WERI-Rb-1 (cell line): ENCODE results near the gene LRP6.

Experiments
- DNase-seq: peaks from one replicate; pipeline ENCODE4 v3.0.0-alpha.2; 2020
- H3K27ac ChIP-seq: fragments of 250-450 bp; sonication (Bioruptor Pico); 2 replicates; pipeline ENCODE4 v1.5.1; 2020; ENCODE audit warnings: mild to moderate bottlenecking, moderate library complexity
- H3K27me3 ChIP-seq: fragments of 250-450 bp; sonication (Bioruptor Pico); 2 replicates; pipeline ENCODE4 v1.5.1; 2021; ENCODE audit warnings: mild to moderate bottlenecking, low read depth, moderate library complexity; ENCODE audit not compliant: insufficient read depth, severe bottlenecking
- H3K36me3 ChIP-seq: fragments of 250-450 bp; sonication (Bioruptor Pico); 2 replicates; pipeline ENCODE4 v1.5.1; 2020; ENCODE audit warnings: mild to moderate bottlenecking, moderate library complexity
- H3K4me3 ChIP-seq: 2 replicates; pipeline ENCODE4 v1.5.1; 2011; ENCODE audit warnings: low read depth, mild to moderate bottlenecking, control low read depth, low read length
- H3K9me3 ChIP-seq: fragments of 250-450 bp; sonication (Bioruptor Pico); 2 replicates; pipeline ENCODE4 v1.5.1; 2021; ENCODE audit warnings: mild to moderate bottlenecking, moderate library complexity; ENCODE audit not compliant: severe bottlenecking
- TF ChIP-seq, protein P1 (sequence below): IDR thresholded peaks from 2 replicates; pipeline ENCODE4 v1.5.1; 2011; ENCODE audit warnings: low read depth, mild to moderate bottlenecking, control low read depth, inconsistent platforms, low read length

LRP6 gene

DNA sequence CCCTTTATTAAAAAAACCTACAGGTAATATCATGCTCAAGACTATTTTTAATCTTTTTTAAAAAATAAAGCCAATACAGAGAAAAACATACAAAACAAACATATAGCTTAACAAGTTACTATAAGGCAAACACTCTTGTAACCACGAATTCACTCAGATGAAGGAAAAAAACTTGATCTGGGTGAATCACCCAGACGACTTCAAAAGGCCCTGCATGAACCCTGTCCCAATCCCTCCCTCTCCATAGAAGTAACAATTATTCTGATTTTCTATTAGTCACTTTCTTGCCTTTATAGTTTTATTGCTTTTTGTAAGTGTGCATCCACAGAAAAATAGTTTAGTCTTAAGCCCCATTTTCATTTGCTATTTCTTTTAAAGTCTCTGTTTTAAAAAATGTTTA, 72.6 kb downstream of the LRP6 start:
- no peak for DNase-seq
- Histone ChIP-seq H3K27me3 (no peaks in the 10 kb centered on the region), H3K36me3 (no peaks in the 10 kb centered on the region; the same call in 1 of the 2 replicates), H3K4me3 (no peak overlapping the region), H3K9me3 (no peaks in the 10 kb centered on the region), H3K27ac (no peak overlapping the region)
- TF ChIP-seq, protein P1, sequence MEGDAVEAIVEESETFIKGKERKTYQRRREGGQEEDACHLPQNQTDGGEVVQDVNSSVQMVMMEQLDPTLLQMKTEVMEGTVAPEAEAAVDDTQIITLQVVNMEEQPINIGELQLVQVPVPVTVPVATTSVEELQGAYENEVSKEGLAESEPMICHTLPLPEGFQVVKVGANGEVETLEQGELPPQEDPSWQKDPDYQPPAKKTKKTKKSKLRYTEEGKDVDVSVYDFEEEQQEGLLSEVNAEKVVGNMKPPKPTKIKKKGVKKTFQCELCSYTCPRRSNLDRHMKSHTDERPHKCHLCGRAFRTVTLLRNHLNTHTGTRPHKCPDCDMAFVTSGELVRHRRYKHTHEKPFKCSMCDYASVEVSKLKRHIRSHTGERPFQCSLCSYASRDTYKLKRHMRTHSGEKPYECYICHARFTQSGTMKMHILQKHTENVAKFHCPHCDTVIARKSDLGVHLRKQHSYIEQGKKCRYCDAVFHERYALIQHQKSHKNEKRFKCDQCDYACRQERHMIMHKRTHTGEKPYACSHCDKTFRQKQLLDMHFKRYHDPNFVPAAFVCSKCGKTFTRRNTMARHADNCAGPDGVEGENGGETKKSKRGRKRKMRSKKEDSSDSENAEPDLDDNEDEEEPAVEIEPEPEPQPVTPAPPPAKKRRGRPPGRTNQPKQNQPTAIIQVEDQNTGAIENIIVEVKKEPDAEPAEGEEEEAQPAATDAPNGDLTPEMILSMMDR, result no peak

DNA sequence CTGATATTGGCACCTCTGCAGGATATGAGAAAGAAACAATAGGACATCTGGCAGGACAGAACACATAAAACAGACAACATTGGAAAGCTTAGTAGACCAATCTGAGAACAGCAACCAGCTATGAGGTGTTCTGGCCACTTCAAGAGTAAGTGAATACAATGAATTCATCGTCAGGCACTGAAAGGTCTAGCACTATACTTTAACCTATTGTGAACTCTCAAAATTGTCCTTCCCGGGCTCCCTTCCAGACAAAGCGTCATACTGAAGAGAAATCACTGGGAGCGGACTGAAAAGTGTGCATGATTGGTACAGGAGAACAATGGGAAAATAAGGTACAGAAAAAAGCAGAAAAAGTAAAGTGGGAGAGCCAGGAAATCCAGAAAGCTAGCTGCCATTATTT, 75.8 kb downstream of the LRP6 start:
- DNase-seq, result no peak
- no peaks in the 10 kb centered on the region for H3K36me3 ChIP-seq
- H3K9me3 ChIP-seq, result no peaks in the 10 kb centered on the region
- H3K27ac ChIP-seq, result no peak overlapping the region
- H3K27me3 ChIP-seq, result no peaks in the 10 kb centered on the region
- TF ChIP-seq, protein P1, result no peak
- no peak overlapping the region for H3K4me3 ChIP-seq

DNA sequence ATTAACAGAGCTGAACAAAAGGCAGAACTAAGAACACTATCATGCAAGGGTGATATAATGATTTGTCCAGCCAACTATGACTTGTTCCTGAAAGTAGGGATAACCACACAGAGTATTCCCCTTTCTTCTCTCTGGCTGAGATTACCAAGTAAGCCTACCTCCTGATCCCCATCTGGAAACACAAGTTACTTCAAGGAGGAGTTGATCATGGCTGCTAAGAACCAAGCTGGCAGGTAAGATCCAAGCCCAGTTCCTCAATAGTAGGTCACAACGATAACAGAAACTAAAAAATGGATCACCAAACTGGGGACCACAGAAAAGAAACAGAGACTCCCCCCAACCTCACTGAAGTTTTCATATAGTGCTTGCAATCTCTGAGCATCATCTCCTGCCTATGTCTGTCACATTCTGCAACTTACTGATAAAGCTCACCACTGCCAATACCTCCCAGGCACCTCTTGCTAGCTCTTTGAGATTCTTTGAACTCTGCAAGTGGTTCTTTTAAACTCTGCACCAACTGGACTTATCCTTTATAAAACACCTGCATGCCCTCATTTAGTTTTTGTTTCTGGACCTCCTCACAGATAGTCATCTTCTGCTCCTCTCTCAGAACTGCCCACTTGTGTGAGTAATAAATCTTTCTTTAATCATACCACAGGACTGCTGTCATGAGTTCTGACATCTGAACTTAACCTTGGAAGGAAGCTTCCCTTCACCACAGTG, 76.6 kb downstream of the LRP6 start:
- Histone ChIP-seq H3K27ac (no peak overlapping the region), H3K4me3 (no peak overlapping the region), H3K9me3 (no peaks in the 10 kb centered on the region), H3K27me3 (no peaks in the 10 kb centered on the region), H3K36me3 (no peaks in the 10 kb centered on the region)
- DNase-seq, result no peak
- TF ChIP-seq, protein P1, result no peak

DNA sequence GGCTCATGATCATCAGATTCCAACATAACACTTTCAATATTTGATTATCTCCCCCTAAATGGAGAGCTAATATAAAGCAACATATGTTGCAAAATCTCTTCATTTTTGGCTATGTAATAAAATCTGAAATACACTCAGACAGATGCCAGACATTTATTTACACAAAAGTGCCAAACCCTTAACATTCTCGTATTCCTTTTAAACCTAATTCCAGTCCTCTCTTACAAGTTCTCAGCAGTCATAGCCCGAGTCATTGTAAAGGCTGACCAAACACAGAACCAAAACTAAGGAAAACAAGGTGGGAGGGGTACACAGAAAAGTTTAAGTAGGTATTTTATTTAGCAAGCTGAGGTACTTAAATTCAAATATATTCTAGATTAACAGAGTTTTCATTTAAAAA, 81.4 kb downstream of the LRP6 start:
- no peak overlapping the region for H3K27ac ChIP-seq
- DNase-seq, result no peak
- H3K27me3 ChIP-seq, result no peaks in the 10 kb centered on the region
- peaks cover 16% of the 10 kb centered on the region for H3K36me3 ChIP-seq
- H3K4me3 ChIP-seq, result no peak overlapping the region
- no peaks in the 10 kb centered on the region for H3K9me3 ChIP-seq
- TF ChIP-seq, protein P1, result no peak

DNA sequence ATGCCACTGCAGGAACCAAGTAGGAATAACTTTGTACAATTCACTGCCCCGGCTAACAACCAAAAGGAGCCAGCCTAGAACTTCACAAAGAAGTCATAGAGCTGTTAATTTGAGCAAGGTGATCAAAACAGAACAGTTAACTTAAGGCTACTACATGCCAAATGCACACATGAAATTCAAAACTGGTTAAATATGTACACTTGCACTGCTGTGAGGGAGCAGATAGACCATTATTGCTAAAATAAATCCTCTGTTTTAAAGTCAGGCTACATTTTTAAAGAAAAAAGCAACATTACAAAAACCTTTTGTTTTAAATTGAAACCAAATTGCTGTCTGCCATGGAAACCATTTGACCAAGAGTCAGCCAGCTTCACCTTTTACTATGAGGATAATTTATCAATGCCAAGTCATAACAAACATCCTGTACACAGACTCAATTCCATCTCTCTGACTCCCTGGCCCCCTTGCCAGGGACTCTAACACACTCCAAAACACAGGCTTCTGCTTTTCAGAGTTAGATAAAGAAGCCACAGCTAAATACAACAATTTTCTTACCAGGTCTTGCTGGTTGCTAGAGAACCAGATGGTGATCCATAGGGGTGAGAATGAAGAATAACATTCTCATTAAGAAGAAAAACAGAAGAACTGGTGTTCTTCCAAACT, 84.0 kb downstream of the LRP6 start:
- TF ChIP-seq, protein P1, result no peak
- Histone ChIP-seq H3K36me3 (peaks cover 18% of the 10 kb centered on the region), H3K27ac (no peak overlapping the region), H3K27me3 (no peaks in the 10 kb centered on the region), H3K9me3 (no peaks in the 10 kb centered on the region), H3K4me3 (no peak overlapping the region)
- DNase-seq, result no peak
